ENCODE measurements around the gene DTX2.
"Not testable (repeated sequence)": the region's sequence is repeated elsewhere in the genome, so short reads cannot be mapped to it uniquely, and the experiment has no call there.

- TF ChIP-seq, protein P1, sequence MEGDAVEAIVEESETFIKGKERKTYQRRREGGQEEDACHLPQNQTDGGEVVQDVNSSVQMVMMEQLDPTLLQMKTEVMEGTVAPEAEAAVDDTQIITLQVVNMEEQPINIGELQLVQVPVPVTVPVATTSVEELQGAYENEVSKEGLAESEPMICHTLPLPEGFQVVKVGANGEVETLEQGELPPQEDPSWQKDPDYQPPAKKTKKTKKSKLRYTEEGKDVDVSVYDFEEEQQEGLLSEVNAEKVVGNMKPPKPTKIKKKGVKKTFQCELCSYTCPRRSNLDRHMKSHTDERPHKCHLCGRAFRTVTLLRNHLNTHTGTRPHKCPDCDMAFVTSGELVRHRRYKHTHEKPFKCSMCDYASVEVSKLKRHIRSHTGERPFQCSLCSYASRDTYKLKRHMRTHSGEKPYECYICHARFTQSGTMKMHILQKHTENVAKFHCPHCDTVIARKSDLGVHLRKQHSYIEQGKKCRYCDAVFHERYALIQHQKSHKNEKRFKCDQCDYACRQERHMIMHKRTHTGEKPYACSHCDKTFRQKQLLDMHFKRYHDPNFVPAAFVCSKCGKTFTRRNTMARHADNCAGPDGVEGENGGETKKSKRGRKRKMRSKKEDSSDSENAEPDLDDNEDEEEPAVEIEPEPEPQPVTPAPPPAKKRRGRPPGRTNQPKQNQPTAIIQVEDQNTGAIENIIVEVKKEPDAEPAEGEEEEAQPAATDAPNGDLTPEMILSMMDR (IDR thresholded peaks at IDR 0.05; ENCODE audit: low read depth, low read length, missing input control): not testable (repeated sequence)
- TF ChIP-seq, protein P2, sequence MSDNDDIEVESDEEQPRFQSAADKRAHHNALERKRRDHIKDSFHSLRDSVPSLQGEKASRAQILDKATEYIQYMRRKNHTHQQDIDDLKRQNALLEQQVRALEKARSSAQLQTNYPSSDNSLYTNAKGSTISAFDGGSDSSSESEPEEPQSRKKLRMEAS (IDR thresholded peaks at IDR 0.05): not testable (repeated sequence)
- TF ChIP-seq RAD21 (IDR thresholded peaks at IDR 0.05); JUND (IDR thresholded peaks at IDR 0.05); FOXA1 (IDR thresholded peaks at IDR 0.05); GABPA (IDR thresholded peaks at IDR 0.05 in 1 of 2, conservative IDR thresholded peaks at IDR 0.05 in 1 of 2); TAF1 (conservative IDR thresholded peaks at IDR 0.05); YY1 (IDR thresholded peaks at IDR 0.05); SP1 (IDR thresholded peaks at IDR 0.05); NR2F2 (IDR thresholded peaks at IDR 0.05): not testable (repeated sequence)
- TF ChIP-seq, protein P3, sequence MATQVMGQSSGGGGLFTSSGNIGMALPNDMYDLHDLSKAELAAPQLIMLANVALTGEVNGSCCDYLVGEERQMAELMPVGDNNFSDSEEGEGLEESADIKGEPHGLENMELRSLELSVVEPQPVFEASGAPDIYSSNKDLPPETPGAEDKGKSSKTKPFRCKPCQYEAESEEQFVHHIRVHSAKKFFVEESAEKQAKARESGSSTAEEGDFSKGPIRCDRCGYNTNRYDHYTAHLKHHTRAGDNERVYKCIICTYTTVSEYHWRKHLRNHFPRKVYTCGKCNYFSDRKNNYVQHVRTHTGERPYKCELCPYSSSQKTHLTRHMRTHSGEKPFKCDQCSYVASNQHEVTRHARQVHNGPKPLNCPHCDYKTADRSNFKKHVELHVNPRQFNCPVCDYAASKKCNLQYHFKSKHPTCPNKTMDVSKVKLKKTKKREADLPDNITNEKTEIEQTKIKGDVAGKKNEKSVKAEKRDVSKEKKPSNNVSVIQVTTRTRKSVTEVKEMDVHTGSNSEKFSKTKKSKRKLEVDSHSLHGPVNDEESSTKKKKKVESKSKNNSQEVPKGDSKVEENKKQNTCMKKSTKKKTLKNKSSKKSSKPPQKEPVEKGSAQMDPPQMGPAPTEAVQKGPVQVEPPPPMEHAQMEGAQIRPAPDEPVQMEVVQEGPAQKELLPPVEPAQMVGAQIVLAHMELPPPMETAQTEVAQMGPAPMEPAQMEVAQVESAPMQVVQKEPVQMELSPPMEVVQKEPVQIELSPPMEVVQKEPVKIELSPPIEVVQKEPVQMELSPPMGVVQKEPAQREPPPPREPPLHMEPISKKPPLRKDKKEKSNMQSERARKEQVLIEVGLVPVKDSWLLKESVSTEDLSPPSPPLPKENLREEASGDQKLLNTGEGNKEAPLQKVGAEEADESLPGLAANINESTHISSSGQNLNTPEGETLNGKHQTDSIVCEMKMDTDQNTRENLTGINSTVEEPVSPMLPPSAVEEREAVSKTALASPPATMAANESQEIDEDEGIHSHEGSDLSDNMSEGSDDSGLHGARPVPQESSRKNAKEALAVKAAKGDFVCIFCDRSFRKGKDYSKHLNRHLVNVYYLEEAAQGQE (IDR thresholded peaks at IDR 0.05): not testable (repeated sequence)
- TF ChIP-seq, protein P4, sequence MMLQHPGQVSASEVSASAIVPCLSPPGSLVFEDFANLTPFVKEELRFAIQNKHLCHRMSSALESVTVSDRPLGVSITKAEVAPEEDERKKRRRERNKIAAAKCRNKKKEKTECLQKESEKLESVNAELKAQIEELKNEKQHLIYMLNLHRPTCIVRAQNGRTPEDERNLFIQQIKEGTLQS (IDR thresholded peaks at IDR 0.05): not testable (repeated sequence)
Measured at GRCh38 chr7:76476280-76476679, 14.8 kb downstream of the DTX2 start.

Data from liver (tissue), 3 donors.